Fibroblast of peridontal ligament (primary cell): ENCODE data around the gene OAS3.
A peak's percentile ranks its signal among the peaks of the same experiment; 100 is the strongest.
"Not testable (repeated sequence)": the region's sequence is repeated elsewhere in the genome, so short reads cannot be mapped to it uniquely, and the experiment has no call there.

Experiments used
- DNase-seq: peaks from one replicate; pipeline ENCODE4 v3.0.0-alpha.2; 2010; ENCODE audit errors: extremely low read depth

OAS3 gene

GRCh38 chr12:112957125-112957524, 18.9 kb downstream of the OAS3 start:
- DNase-seq = not testable (repeated sequence)

- no peak for DNase-seq
Measured at GRCh38 chr12:112961074-112961473, 22.8 kb downstream of the OAS3 start.

GRCh38 chr12:112961536-112961935, 23.3 kb downstream of the OAS3 start:
- DNase-seq = no peak

GRCh38 chr12:112962561-112962960, 24.3 kb downstream of the OAS3 start:
- no peak for DNase-seq

GRCh38 chr12:112963227-112963861, 25.1 kb downstream of the OAS3 start:
- no peak for DNase-seq

GRCh38 chr12:112964067-112964670, 25.9 kb downstream of the OAS3 start:
- DNase-seq = no peak

- DNase-seq = no peak
Measured at GRCh38 chr12:112964915-112965314, 26.6 kb downstream of the OAS3 start.

- no peak for DNase-seq
Measured at GRCh38 chr12:112965643-112966042, 27.4 kb downstream of the OAS3 start.

GRCh38 chr12:112967306-112967705, 29.0 kb downstream of the OAS3 start:
- DNase-seq = no peak

GRCh38 chr12:112967858-112968257, 29.6 kb downstream of the OAS3 start:
- no peak for DNase-seq

- no peak for DNase-seq
Measured at GRCh38 chr12:112969547-112970306, 31.5 kb downstream of the OAS3 start.

GRCh38 chr12:112970391-112970790, 32.1 kb downstream of the OAS3 start:
- DNase-seq = no peak

GRCh38 chr12:112971248-112971647, 33.0 kb downstream of the OAS3 start:
- DNase-seq = peak; percentile 18

- peak; percentile 38 for DNase-seq
Measured at GRCh38 chr12:112973011-112973735, 34.9 kb downstream of the OAS3 start.

GRCh38 chr12:112973818-112974231, 35.6 kb downstream of the OAS3 start:
- DNase-seq = peak; percentile 45

GRCh38 chr12:112974904-112975303, 36.6 kb downstream of the OAS3 start:
- DNase-seq = no peak

- DNase-seq = no peak
Measured at GRCh38 chr12:112977139-112977538, 38.9 kb downstream of the OAS3 start.

- DNase-seq = no peak
Measured at GRCh38 chr12:112977641-112978040, 39.4 kb downstream of the OAS3 start.

- peak; percentile 92 for DNase-seq
Measured at GRCh38 chr12:112978163-112979040, 40.1 kb downstream of the OAS3 start, which contains the start of gene OAS2. TSS of gene OAS2 (plus strand) at chr12:112978519. CDS start at chr12:112978609, 90 bp downstream.

- no peak for DNase-seq
Measured at GRCh38 chr12:112979041-112979680, 40.9 kb downstream of the OAS3 start.
